Stimulated activated CD4-positive, alpha-beta T cell treated with anti-CD3 and anti-CD28 coated beads, Interleukin-4, amount 100 ng/mL, for 1 hour (primary cell): ENCODE results near the gene ARRDC4.

ENCODE experiments used
- DNase-seq: peaks from one replicate; pipeline ENCODE4 v3.0.0-alpha.2; 2020

ARRDC4 gene, protein sequence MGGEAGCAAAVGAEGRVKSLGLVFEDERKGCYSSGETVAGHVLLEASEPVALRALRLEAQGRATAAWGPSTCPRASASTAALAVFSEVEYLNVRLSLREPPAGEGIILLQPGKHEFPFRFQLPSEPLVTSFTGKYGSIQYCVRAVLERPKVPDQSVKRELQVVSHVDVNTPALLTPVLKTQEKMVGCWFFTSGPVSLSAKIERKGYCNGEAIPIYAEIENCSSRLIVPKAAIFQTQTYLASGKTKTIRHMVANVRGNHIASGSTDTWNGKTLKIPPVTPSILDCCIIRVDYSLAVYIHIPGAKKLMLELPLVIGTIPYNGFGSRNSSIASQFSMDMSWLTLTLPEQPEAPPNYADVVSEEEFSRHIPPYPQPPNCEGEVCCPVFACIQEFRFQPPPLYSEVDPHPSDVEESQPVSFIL

DNA sequence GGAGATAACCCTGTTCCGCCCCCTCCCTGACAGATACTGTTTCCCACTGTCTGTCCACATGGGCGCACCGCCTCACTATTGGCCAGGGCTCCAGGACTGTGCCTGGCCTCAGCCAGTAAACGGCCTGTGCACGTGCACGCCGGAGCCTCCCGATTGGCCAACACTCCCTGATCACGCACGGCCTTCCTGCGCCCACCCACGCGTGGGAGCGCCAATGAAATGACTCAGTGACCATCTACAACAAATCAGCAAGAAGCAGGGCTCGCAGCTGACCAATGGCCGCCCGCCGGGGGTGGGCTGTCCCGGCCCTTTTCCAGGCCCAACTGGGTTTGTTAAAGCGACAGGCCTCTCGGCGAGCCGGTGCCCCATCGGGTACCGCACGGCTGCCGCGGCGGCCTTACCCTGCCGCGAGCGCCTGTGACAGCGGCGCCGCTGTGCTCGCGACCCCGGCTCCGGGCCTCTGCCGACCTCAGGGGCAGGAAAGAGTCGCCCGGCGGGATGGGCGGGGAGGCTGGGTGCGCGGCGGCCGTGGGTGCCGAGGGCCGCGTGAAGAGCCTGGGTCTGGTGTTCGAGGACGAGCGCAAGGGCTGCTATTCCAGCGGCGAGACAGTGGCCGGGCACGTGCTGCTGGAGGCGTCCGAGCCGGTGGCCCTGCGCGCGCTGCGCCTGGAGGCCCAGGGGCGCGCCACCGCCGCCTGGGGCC lies at the start of gene ARRDC4:
TSS of gene ARRDC4 (plus strand) at position 340 of the 703 bp plus-strand sequence. CDS start at position 499, 159 bp downstream.
- peak; percentile 96 for DNase-seq

DNA sequence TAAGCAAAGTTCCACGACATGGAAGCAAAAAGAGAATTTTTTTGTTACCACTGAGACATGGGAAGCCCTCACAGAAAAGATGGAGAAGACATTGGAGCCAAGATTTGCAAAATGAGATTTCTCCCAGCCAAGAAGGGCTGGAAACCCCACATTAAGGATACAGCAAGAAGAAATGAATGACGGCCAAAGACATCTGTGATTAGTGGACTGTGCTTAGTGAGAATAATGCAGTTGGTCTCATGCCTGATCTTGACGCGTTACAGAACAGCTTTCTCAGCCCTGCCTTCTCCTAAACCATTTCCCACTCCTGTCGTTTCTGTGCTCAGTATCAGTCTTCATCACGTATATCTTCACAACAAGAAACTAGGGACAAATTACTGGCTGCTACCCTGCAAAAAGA lies 45.8 kb upstream of the ARRDC4 start:
- no peak for DNase-seq

DNA sequence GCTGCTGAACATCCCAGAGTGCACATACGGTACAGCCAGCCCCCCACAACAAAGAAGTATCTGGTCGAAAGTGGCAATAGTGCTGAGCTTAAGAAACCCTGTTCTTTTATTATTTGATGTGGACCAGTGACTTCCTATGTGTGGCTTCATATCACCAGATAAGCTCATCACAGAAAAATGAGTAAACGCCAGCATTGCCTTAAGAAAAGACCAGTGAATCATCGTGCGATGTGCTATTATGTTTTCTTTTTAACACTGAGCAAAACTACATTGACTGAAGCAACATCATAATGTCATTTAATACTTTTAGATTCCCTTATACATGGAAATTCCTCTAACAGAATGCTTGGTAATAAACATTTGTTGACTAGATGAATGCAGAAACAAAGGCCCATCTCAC lies 45.2 kb upstream of the ARRDC4 start:
- DNase-seq: no peak

DNA sequence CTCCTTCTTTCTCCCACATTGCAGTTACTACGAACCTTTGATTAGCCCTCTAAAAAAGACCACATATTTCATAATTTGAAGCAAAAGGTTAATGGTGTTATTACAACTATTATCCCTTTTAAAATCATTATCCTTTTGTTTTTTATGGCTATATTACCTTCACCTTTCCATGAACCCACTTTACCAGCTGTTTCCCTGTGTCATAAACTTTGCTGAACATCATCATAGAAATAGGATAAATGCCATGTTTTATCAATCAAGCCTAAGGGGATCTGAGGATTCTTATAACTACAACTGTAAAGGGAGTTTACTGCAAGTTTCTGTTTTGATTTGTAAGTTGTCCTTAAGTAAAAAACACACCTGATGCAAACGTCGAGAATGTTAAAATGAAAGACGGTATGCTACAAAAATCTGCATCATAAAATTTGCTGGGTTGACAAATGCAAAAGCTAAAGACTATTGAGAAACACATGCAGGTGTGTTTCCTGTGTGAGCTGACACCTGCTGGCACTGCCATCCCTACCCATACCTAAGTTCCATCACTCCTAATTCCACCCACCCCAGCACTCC lies 39.1 kb upstream of the ARRDC4 start:
- no peak for DNase-seq

GRCh38 chr15:97929456-97930229 lies 30.9 kb upstream of the ARRDC4 start:
- no peak for DNase-seq

DNA sequence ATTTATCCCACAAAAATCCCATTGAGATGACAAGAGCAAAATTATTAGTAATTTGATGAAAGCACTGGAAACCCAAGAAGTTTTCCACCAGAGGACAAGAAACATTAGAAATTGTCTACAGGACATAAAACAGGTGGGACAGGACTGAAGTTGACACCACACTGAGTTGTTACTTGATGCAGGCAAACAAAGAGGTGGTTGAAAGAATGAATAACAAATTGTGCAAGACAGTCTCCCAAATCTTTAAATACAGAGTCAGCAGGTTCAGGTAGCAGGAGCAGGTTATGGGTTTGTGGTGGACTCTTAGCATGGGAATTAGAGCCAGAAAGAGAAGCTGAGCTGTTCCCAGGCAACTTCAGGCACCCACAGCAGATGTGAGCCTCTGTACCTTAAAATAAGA lies 30.3 kb upstream of the ARRDC4 start:
- DNase-seq: no peak

DNA sequence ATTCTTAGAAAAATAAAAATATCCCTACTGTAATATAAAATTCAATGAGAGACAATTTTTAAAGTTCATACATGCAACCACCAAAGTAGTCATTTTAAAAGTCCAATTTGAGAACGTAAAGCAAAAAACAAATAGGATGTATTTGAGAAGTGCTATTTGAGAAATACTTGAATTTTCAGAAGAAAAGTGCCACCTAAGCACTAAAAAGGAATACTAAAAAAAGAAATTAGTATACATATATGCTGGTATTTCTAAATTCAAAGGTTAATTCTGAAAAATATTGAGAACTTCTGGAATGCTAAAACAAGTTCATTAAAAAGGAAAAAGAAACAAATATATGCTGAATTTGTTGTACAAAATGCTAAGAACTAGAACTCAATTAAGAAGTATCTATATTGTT lies 29.2 kb upstream of the ARRDC4 start:
- DNase-seq: no peak

DNA sequence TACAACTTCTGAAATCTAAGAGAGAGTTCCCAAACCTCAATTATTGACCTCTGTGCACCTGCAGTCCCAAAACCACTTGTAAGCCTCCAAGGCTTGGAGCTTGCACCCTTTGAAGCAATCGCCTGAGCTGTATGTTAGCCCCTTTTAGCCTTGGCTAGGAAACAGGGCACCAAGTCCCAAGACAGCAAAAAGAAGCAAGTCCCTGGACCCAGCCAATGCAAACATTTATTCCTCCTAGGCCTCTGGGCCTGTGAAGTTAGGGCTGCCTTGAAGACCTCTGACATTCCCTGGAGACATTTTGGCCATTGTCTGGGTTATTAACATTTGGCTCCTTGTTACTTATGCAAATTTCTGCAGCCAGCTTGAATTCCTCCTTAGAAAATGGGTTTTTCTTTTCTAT lies 26.9 kb upstream of the ARRDC4 start:
- DNase-seq: no peak

DNA sequence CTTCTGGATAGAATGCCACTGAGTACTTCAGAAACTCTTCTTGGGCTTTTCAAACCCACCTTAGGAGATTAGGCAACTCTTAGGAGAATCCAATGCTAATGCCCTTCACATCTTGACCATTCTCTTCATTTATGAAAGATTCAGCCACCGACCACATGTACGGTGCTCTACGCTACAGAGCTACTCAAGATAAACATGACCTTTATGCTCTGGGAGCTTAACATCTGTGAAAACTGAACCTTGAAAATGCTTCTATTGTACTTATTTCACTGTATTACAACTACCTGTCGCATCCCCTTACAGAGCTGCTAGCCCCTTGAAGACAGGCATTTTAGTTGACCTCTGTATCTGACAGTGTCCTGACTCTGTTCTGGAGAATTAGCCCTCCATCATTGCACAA lies 19.5 kb upstream of the ARRDC4 start:
- DNase-seq: no peak

GRCh38 chr15:97941572-97941971 lies 18.9 kb upstream of the ARRDC4 start:
- no peak for DNase-seq

- no peak for DNase-seq
Observed at GRCh38 chr15:97944724-97945123, 15.8 kb upstream of the ARRDC4 start.

- no peak for DNase-seq
Observed at GRCh38 chr15:97947465-97948260, 12.8 kb upstream of the ARRDC4 start.

- DNase-seq: no peak
Observed at GRCh38 chr15:97953254-97953653, 7.2 kb upstream of the ARRDC4 start.

- no peak for DNase-seq
Observed at GRCh38 chr15:97953748-97954147, 6.8 kb upstream of the ARRDC4 start.

DNA sequence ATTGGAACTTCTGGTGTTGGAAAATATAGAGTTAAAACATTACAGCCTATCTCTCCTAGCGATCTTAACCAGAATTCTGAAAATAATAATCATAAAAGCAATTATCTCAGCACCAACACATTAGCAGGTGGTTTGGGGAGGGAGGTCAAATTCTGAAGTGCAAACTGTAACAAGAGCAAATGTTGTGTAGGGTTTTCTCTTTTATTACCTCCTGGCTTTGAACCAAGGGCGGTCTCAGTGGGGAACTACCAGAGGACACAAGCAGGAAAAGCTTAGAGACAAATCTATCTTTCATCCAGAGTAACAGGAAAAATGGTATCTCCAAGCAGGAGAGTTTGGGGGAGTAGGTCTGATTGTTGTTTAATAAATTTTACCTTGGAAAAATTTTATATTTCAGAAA lies 5.5 kb upstream of the ARRDC4 start:
- DNase-seq: no peak

DNA sequence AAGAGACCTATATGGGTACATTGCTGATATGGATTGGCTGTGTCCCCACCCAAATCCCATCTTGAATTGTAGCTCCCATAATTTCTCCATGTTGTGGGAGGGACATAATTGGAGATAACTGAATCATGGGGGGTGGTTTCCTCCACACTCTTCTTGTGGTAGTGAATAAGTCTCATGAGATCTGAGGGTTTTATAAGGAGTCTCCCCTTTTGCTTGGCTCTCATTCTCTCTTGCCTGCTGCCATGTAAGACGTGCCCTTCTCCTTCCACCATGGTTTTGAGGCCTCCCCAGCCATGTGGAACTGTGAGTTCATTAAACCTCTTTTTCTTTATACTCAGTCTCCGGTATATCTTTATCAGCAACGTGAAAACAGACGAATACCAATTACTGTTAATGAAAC lies 5.0 kb upstream of the ARRDC4 start:
- no peak for DNase-seq

DNA sequence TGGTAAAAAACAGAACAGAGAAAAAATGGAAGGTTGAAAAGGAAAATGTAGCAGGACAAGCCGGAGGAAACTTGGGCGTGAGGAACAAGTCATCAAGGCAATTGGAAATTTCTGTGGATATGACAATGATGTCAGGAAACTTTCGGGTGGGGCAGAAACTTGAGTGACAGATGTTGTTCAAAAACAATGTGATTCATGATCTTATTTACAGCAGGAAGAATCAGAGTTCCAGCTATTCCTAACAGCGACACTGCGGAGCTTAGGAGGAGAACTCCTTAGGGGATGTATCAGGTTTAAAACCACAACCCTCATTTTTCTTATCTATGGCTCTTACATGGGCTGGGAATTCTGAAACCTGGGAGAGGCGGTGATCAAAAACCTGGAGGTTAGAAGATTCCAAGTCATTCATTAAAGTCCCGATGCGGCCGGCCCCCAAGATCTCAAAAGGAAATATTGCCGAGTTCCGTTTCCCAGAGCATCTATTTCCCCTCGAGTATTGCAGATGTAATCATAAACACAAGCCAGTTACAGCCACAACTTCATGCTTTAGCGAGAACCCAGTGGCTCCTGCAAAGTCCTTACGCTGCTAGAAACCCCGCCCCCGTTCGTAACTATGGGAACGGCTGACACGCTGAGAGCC lies 659 bp upstream of the ARRDC4 start:
- no peak for DNase-seq

DNA sequence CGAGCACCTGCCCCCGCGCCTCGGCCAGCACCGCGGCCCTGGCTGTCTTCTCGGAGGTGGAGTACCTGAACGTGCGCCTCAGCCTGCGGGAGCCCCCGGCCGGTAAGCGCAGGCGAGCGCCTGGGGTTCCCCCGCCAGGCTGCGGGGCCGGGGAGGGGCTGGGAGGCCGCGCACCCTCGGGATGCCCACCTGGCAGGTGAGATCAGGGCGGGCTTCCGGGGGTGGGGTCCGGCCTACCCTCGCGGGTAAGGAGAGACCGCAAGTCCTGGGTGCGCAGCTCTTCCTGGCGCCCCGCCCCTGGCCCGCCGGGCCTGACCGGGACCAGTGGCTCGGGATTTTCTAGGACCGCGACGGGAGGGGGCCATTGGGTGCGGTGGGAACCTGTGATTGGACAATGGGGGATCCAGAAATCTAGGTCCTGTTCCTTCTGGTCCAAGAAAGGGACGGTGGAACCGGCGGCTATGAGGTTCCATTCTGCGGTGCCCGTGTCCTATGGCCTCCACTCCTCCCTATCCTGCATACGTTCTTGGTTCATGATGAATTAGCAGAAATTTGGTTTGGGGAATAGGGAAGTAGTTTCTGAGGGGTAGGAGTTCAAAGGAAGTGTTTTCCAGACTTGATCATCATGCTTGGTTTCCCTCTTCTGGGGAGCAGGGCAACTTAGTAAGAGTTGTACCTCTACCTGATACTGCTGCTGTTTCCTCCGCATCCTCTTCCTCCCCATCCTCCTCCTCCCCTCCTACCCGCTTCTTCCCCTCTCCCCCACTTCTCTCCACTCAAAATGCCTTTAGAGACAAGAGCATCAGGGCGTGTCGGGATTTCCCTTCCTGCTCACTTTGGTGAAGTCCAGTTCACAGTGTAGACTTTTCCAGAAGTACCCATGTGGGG lies 808 bp downstream of the ARRDC4 start:
- DNase-seq: peak; percentile 26

- DNase-seq: no peak
Observed at GRCh38 chr15:97962263-97962662, 1.8 kb downstream of the ARRDC4 start.

DNA sequence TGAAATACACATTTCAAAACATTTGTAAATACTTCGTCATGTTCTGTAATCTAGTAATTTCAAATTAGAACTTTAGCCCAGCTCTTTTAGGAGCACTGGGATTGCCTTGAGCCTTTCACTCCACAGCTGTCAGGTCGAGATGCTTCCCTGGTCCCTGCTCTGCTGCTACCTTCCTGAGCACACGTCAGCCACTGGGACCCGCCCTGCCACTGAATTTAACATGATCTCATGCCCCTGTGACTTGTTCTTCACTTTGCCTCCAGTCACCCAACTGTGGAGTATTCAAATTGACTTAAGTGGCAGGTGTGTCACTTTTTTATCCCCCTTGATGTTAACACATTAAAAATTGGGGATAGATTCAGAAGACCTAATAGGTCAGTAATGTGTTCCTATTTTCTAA lies 3.3 kb downstream of the ARRDC4 start:
- no peak for DNase-seq

GRCh38 chr15:97966246-97966645 lies 5.7 kb downstream of the ARRDC4 start:
- DNase-seq: no peak
